Muscle layer of colon (tissue), 2 donors: ENCODE measurements around the gene ADAMTS16.
A peak's percentile ranks its signal among the peaks of the same experiment; 100 is the strongest.

Experiments
- H3K27ac ChIP-seq: one replicate; pipeline ENCODE4 v1.7.0; 2013; ENCODE audit warnings: low read depth, mild to moderate bottlenecking, low read length, moderate library complexity
- H3K27me3 ChIP-seq, 2 donors: one replicate each; pipeline ENCODE4 v1.7.0; 2013; ENCODE audit warnings: low read length in 2 of 2, mild to moderate bottlenecking in 2 of 2; ENCODE audit not compliant: insufficient read depth in 2 of 2, control insufficient read depth in 1 of 2
- H3K36me3 ChIP-seq: one replicate; pipeline ENCODE4 v1.7.0; 2013; ENCODE audit warnings: mild to moderate bottlenecking, low read length; ENCODE audit not compliant: insufficient read depth
- H3K4me1 ChIP-seq: one replicate; pipeline ENCODE4 v1.7.0; 2013; ENCODE audit warnings: mild to moderate bottlenecking, low read length; ENCODE audit not compliant: insufficient read depth
- H3K4me3 ChIP-seq, 2 donors: one replicate each; pipeline ENCODE4 v1.7.0; 2013; ENCODE audit warnings: low read length in 2 of 2, low read depth in 1 of 2, mild to moderate bottlenecking in 1 of 2, moderate library complexity in 1 of 2
- H3K9ac ChIP-seq: one replicate; pipeline ENCODE4 v1.7.0; 2013; ENCODE audit warnings: low read length
- H3K9me3 ChIP-seq: one replicate; pipeline ENCODE4 v1.7.0; 2013; ENCODE audit warnings: mild to moderate bottlenecking, low read length
- donor health status: abdominal sarcoma.
- donor health status: Adenocarcinoma of cecum.

ADAMTS16 gene

DNA sequence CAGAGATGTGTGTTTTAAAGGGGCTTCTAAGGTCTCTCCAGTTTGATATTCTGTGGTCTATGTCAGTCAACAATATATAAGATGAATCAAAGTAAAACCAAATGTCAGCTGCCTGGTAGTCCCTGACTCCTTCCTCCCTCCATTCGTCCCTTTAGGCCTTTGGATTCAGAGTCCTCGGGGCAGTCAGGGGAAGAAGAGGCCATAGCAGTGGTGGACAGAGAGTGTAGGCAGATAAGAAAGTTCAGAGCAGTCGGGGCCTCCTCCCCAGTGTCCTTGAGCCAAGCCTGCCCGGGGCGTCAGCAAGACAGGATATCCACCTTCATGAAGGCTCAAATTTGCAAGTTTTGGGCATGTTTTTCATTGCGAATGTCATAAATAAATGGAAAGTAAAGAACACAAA lies 110.6 kb downstream of the ADAMTS16 start:
- H3K9ac ChIP-seq: no peak overlapping the region

DNA sequence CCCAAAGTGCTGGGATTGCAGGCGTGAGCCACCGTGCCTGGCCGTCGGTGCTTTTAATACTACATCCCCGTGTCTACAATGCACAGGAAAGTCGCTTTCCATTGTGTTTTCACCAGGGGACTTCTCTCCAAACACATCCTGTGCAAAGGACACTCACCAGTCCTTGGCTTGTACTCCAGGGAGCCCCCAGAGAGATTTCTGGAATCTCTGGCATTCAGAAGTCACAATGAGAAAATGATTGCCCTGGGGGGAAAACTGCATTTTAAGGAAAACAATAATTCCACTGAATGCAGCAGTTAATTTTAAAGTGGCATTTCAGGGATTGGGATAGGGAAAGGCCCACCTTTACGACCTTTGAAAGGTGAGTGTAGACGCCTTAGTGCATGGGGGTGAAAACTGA lies 112.0 kb downstream of the ADAMTS16 start:
- no peaks in the 10 kb centered on the region for H3K9me3 ChIP-seq
- H3K4me1 ChIP-seq: no peaks in the 10 kb centered on the region
- H3K27me3 ChIP-seq: no peaks in the 10 kb centered on the region
- H3K27ac ChIP-seq: no peak overlapping the region
- no peak overlapping the region for H3K9ac ChIP-seq
- H3K36me3 ChIP-seq: no peaks in the 10 kb centered on the region
- no peak overlapping the region for H3K4me3 ChIP-seq

More for the DNA sequence above, 110.6 kb downstream of the ADAMTS16 start:
- Histone ChIP-seq H3K27me3 (no peaks in the 10 kb centered on the region), H3K27ac (no peak overlapping the region), H3K9me3 (no peaks in the 10 kb centered on the region), H3K36me3 (no peaks in the 10 kb centered on the region), H3K4me3 (no peak overlapping the region), H3K4me1 (no peaks in the 10 kb centered on the region)

DNA sequence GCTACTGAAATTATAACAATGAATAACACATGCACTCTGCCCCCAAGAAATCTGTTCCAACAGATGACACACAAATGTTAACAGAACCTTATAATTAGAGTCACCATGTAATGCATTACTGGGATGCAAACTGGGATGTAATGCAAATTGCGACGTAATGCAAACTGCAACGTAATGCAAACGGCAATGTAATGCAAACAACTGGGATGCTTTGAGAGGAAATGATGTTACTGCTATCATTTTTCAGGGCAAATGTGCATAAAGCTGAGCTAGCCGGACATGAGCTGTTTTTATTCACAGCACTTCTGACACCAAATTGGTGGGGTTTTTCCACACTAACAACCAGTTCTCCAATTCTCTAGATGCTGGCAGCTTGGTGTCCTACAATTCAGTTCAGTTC lies 117.2 kb downstream of the ADAMTS16 start:
- Histone ChIP-seq H3K4me1 (no peaks in the 10 kb centered on the region), H3K9ac (no peak overlapping the region), H3K4me3 (no peak overlapping the region), H3K9me3 (no peaks in the 10 kb centered on the region), H3K27ac (no peak overlapping the region), H3K27me3 (no peaks in the 10 kb centered on the region), H3K36me3 (no peaks in the 10 kb centered on the region)

DNA sequence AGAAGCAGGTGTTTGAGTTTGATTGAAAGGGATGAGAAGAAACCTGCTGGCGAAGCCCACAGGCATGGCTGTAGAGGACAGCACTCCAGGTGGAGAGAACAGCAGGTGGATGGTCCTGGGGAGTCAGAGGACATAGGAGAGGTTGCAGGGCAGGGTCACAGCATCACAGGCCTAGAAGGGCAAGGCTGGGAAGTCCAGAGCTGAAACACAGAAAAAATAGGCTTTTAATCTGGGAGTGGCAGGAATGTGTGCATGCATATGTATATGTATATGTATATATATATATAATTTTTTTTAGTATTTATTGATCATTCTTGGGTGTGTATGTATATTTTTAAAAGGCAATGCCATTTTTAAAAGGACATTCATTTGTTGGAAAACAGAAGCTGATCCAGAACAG lies 118.4 kb downstream of the ADAMTS16 start:
- Histone ChIP-seq H3K9ac (no peak overlapping the region), H3K27ac (no peak overlapping the region), H3K27me3 (no peaks in the 10 kb centered on the region), H3K36me3 (no peaks in the 10 kb centered on the region), H3K4me1 (no peaks in the 10 kb centered on the region), H3K9me3 (no peaks in the 10 kb centered on the region), H3K4me3 (no peak overlapping the region)

DNA sequence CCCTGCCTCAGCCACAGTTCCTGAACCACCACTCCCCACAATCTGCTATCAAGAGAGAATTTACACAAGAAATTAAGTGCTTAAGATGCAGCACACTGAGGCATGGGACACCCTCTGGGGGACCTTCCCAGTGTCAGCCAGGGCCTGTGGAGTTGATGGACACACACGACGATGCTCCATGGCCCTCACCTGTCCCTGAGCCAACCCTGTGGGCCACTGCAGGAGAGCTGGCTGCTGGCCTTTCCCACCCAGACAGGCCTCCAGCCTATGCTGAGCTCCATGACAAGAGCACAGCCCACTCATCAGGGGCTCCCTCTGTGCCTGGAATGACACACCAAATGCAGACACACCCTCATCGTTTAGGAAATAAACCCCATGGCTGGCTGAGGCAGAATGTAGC lies 124.6 kb downstream of the ADAMTS16 start:
- H3K36me3 ChIP-seq: no peaks in the 10 kb centered on the region
- H3K4me3 ChIP-seq: no peak overlapping the region
- no peaks in the 10 kb centered on the region for H3K27me3 ChIP-seq
- no peaks in the 10 kb centered on the region for H3K9me3 ChIP-seq
- no peak overlapping the region for H3K27ac ChIP-seq
- no peak overlapping the region for H3K9ac ChIP-seq
- no peaks in the 10 kb centered on the region for H3K4me1 ChIP-seq

DNA sequence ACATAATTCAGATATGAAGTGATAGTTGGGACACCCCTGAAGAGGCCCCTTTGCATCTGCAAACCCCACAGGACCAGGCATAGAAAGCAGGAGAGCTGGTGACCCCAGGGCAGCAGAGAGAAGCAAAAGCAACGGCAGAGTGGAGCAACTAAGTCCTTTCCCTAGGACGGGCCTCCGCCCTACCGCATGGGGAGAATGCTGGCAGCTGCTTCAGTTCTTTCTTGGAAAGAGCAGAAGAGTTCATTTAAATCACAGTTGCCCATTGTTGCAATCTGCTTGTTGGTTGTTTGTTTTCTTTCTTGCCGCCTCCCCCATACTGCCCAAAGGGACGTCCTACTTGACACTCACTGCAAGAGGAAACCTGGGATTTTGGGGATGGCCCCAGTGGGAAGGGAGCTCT lies 126.2 kb downstream of the ADAMTS16 start:
- Histone ChIP-seq H3K27ac (no peak overlapping the region), H3K4me3 (no peak overlapping the region), H3K9me3 (no peaks in the 10 kb centered on the region), H3K4me1 (no peaks in the 10 kb centered on the region), H3K9ac (no peak overlapping the region), H3K27me3 (no peaks in the 10 kb centered on the region), H3K36me3 (no peaks in the 10 kb centered on the region)

DNA sequence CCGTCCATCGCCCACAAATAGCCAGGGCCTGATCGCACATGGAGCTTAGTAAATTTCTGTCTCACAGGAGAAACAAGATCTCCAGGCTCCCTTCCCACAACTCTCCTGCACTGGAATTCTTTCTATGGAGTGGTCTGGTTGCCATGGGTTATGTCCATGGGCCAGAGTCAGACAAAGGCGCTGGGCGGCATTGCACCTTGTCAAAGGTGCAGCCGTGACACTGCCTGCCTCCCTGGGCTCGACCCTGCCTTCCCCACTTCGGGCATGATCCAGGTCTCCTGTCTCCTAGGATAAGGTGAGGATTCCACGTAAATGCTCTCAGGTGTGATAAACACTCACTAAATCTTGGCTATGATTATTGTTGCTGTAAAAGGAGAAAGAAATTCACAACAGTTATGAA lies 130.0 kb downstream of the ADAMTS16 start:
- Histone ChIP-seq H3K27ac (no peak overlapping the region), H3K27me3 (no peaks in the 10 kb centered on the region), H3K4me3 (no peak overlapping the region), H3K4me1 (no peaks in the 10 kb centered on the region), H3K9me3 (no peaks in the 10 kb centered on the region), H3K36me3 (no peaks in the 10 kb centered on the region), H3K9ac (no peak overlapping the region)

DNA sequence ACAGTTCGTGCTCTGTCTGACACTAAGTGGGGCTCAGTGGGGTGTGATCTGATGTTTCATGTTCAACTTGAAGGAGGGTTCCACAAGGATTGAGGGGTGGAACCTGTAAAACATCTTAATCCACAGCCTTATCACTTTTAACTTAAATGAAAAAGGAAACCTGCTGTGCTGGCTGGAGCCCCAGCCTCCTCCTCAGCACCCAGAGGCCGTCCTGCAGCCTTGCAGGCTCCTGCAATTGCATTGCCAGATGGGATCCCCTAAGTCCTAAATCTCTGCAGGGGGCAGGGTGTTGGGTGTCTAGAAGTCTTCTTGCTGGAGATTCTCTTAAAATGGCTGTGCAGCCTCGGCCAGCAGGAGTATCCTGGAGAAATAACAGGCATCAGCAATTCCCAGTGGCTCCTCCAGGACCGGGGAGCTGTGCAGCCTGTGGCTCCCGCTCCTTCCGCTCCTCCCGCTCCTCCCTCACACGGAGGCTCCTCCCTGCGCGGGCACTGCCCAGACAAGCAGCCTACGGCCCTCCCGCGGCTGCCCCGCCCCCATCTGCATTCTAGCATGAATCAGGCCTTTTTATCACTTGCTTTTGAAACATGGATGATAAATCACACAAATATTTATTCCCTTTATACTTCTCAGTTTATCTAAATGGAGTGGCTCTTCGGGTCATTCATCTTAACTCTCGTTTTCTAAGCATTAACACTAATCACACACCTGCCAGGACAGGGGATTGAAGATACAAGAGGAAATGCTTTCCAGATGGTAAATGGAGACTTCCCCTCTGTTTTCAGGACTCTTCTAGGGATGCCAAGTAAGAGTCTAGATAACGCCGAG lies 131.0 kb downstream of the ADAMTS16 start:
- no peak overlapping the region for H3K9ac ChIP-seq
- H3K36me3 ChIP-seq: no peaks in the 10 kb centered on the region

DNA sequence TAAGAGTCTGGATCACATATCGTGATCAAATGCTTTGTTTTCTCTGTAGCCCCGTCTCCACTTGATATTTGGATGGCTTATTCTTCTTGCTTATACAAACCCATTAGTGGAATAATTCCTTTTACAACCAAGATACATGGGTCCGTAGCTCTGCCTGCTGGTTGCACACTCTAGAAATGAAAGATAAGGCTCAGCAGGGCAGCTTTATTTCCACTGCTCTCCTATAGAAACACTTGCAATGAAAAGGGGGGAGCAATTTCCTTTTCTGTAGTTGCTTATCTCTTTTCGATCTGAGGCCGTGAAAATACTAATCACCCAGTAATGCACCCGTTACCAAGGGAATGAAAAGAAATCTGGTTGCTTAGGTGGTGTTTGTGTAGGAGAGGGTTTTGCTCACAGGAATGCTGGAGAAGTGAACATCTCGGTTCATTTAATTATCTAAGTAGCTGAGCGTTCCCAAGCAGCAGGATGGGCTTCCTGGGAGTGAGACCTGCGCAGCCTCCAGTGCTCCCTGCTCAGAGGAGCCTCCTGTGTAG lies 131.7 kb downstream of the ADAMTS16 start:
- H3K4me3 ChIP-seq: peak overlapping the region in 1 of 2 donors; percentile 17
- H3K27me3 ChIP-seq: no peaks in the 10 kb centered on the region
- H3K9me3 ChIP-seq: no peaks in the 10 kb centered on the region
- no peaks in the 10 kb centered on the region for H3K4me1 ChIP-seq
- no peak overlapping the region for H3K9ac ChIP-seq
- no peaks in the 10 kb centered on the region for H3K36me3 ChIP-seq
- no peak overlapping the region for H3K27ac ChIP-seq

More for the DNA sequence above, 131.0 kb downstream of the ADAMTS16 start:
- no peaks in the 10 kb centered on the region for H3K27me3 ChIP-seq
- no peaks in the 10 kb centered on the region for H3K4me1 ChIP-seq
- no peak overlapping the region for H3K27ac ChIP-seq
- H3K9me3 ChIP-seq: no peaks in the 10 kb centered on the region
- H3K4me3 ChIP-seq: peak overlapping the region in 1 of 2 donors; percentile 17

DNA sequence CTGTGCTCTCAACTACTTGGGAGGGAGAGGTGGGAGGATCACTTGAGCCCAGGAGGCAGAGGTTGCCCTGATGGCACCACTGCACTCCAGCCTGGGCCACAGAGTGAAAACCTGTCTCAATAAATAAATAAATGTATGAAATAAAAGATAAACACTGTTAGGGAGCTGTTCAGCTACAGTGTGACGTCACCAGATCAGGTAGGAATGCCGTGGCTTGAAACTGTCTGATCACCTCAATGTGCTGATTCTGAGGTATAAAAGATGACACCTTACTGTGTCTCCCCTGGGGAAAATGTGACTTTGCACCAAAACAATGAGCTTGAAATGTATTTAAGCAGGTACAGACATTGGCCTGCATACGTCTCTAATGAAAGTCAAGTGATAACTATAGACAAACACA lies 133.3 kb downstream of the ADAMTS16 start:
- Histone ChIP-seq H3K27me3 (no peaks in the 10 kb centered on the region), H3K27ac (no peak overlapping the region), H3K4me1 (no peaks in the 10 kb centered on the region), H3K36me3 (no peaks in the 10 kb centered on the region), H3K9ac (no peak overlapping the region), H3K4me3 (no peak overlapping the region), H3K9me3 (no peaks in the 10 kb centered on the region)

DNA sequence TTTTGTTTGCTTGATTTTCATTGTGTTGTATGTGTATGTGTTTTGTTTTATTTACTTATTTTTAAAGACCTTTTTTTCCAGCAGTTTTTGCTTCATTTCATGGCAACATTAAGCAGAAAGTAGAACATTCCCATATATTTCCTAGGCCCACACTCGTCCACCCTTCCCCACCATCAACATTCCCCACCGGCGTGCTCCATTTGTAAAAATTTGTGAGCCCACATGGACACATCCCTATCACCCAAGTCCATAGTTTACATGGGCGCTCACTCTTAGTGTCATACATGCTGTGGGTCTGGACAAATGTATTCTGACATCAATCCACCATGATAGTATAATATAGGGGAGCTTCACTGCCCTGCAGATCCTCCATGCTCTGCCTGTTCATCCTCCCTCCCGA lies 133.8 kb downstream of the ADAMTS16 start:
- Histone ChIP-seq H3K9ac (no peak overlapping the region), H3K27me3 (no peaks in the 10 kb centered on the region), H3K4me1 (no peaks in the 10 kb centered on the region), H3K36me3 (no peaks in the 10 kb centered on the region), H3K4me3 (no peak overlapping the region), H3K27ac (no peak overlapping the region), H3K9me3 (no peaks in the 10 kb centered on the region)

DNA sequence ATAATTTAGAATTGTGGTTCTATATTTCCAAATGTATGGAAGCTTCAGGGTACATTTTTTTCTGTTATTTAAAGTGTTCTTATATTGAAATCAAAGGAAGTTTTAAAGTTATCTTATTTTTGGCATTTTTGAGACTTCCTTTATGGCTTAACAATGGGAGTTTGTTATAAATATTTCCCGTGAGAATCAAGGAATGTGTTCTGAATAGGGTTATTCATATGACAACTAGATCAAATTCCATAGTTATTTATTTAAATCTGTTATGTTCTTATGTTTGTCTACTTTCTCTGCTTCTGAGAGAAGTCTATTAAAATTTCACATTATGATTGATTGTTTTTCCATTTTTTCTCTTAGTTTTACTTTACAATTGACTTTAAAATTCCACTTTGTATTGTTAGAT lies 135.1 kb downstream of the ADAMTS16 start:
- Histone ChIP-seq H3K9ac (no peak overlapping the region), H3K9me3 (no peaks in the 10 kb centered on the region), H3K4me1 (no peaks in the 10 kb centered on the region), H3K4me3 (no peak overlapping the region), H3K27ac (no peak overlapping the region), H3K27me3 (no peaks in the 10 kb centered on the region), H3K36me3 (no peaks in the 10 kb centered on the region)
